Gastrocnemius medialis (tissue), 4 donors: ENCODE data around the gene URM1.

Experiments
- POLR2A ChIP-seq, 2 donors: fragments of 450-650 bp; IDR thresholded peaks; one replicate each; pipeline ENCODE4 v1.6.1; 2017; ENCODE audit warnings: antibody characterized with exemption in 2 of 2, mild to moderate bottlenecking in 2 of 2, moderate library complexity in 2 of 2
- TF ChIP-seq, protein P1 (sequence below), 5 experiments: fragments of 450-650 bp in 3 of 5; fragments of 200-600 bp in 2 of 5; sonication (generic) in 2 of 5; IDR thresholded peaks in 4 of 5; conservative IDR thresholded peaks in 1 of 5; 1 replicate in 4 of 5; 2 replicates in 1 of 5; pipeline ENCODE4 v1.5.1; 2016 to 2019; ENCODE audit warnings: antibody characterized with exemption in 5 of 5, mild to moderate bottlenecking in 3 of 5, moderate library complexity in 3 of 5

DNA sequence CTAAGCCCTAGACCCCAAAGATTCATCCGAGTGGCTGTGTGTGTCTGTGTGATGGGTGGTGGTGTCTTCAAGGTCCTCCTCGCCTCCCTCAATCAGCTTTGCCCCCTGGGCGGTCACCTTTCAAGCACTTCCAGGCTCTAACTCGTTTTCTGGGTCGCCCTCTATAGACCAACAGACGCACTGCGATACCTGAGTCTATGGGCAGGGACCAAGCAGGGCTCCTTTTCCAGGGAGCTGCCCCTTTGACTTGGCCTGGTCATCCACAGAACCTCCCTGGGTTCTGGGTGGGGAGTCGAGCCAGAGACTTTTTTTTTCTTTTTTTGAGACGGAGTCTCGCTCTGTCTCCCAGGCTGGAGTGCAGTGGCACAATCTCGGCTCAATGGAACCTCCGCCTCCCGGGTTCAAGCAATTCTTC, 29.7 kb upstream of the URM1 start:
- no peak for TF ChIP-seq POLR2A (IDR thresholded peaks at IDR 0.05)
- TF ChIP-seq, protein P1, sequence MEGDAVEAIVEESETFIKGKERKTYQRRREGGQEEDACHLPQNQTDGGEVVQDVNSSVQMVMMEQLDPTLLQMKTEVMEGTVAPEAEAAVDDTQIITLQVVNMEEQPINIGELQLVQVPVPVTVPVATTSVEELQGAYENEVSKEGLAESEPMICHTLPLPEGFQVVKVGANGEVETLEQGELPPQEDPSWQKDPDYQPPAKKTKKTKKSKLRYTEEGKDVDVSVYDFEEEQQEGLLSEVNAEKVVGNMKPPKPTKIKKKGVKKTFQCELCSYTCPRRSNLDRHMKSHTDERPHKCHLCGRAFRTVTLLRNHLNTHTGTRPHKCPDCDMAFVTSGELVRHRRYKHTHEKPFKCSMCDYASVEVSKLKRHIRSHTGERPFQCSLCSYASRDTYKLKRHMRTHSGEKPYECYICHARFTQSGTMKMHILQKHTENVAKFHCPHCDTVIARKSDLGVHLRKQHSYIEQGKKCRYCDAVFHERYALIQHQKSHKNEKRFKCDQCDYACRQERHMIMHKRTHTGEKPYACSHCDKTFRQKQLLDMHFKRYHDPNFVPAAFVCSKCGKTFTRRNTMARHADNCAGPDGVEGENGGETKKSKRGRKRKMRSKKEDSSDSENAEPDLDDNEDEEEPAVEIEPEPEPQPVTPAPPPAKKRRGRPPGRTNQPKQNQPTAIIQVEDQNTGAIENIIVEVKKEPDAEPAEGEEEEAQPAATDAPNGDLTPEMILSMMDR (IDR thresholded peaks at IDR 0.05 in 4 of 5, conservative IDR thresholded peaks at IDR 0.05 in 1 of 5), result peak in 4 of 5 experiments; percentile 24 to 63 (median 57)
